Natural killer cell (primary cell): ENCODE results near the gene ZNF326. TPM values are rescaled to one million over a fixed set of nuclear protein-coding genes. Genes with fewer than 3 reads are reported as not detected.
"Not testable (repeated sequence)": the region's sequence is repeated elsewhere in the genome, so short reads cannot be mapped to it uniquely, and the experiment has no call there.

ENCODE experiments used
- ATAC-seq, 3 donors: fragments of 150-1000 bp in 2 of 3; fragments of 200-7000 bp in 1 of 3; cut with Tn5 transposase; 1 replicate in 1 of 3; 2 replicates in 2 of 3; pipeline ENCODE4 v1.10.0; 2021; ENCODE audit warnings: mild to moderate bottlenecking in 2 of 3, moderate library complexity in 2 of 3
- DNase-seq, 2 donors: peaks; one replicate each; pipeline versions ENCODE4 v3.0.0 to v3.0.0-alpha.2; 2013 to 2021; ENCODE audit warnings: mixed read lengths in 1 of 2
- H3K27ac ChIP-seq: one replicate; pipeline ENCODE4 v1.5.1; 2013; ENCODE audit warnings: mild to moderate bottlenecking, low read length
- H3K27me3 ChIP-seq: one replicate; pipeline ENCODE4 v1.6.1; 2013; ENCODE audit warnings: low read length; ENCODE audit not compliant: control insufficient read depth, insufficient read depth
- H3K36me3 ChIP-seq: one replicate; pipeline ENCODE4 v1.6.1; 2013; ENCODE audit warnings: low read length; ENCODE audit not compliant: control insufficient read depth, insufficient read depth
- H3K4me1 ChIP-seq: one replicate; pipeline ENCODE4 v1.6.1; 2013; ENCODE audit warnings: low read length; ENCODE audit not compliant: control insufficient read depth, insufficient read depth
- H3K4me3 ChIP-seq: one replicate; pipeline ENCODE4 v1.5.1; 2013; ENCODE audit warnings: low read length
- H3K9me3 ChIP-seq: one replicate; pipeline ENCODE4 v1.6.1; 2013; ENCODE audit warnings: low read length; ENCODE audit not compliant: control insufficient read depth, insufficient read depth
- H3K27ac Mint-ChIP-seq, 2 donors: one replicate each; pipeline ENCODE4 v1.8.0; 2022; ENCODE audit warnings: mild to moderate bottlenecking in 2 of 2, mixed read lengths in 2 of 2, moderate library complexity in 1 of 2
- H3K27me3 Mint-ChIP-seq, 2 donors: one replicate each; pipeline ENCODE4 v1.8.0; 2022; ENCODE audit warnings: low read depth in 2 of 2, mixed read lengths in 2 of 2
- H3K36me3 Mint-ChIP-seq: one replicate; pipeline ENCODE4 v1.8.0; 2022; ENCODE audit warnings: mixed read lengths
- H3K4me1 Mint-ChIP-seq, 2 donors: one replicate each; pipeline ENCODE4 v1.8.0; 2022; ENCODE audit warnings: mixed read lengths in 2 of 2
- H3K4me3 Mint-ChIP-seq: one replicate; pipeline ENCODE4 v1.8.0; 2022; ENCODE audit warnings: mild to moderate bottlenecking, moderate library complexity, mixed read lengths
- H3K9me3 Mint-ChIP-seq, 2 donors: one replicate each; pipeline ENCODE4 v1.8.0; 2022; ENCODE audit warnings: mixed read lengths in 2 of 2
- WGBS: methylation state at CpG from one replicate; pipeline ENCODE4 v1.1.7; 2013; ENCODE audit warnings: missing lambda C conversion rate; ENCODE audit not compliant: insufficient coverage; 5-methylcytosine and 5-hydroxymethylcytosine counted together
- intact Hi-C: fragments of 100-400 bp; cut with micrococcal nuclease; formaldehyde crosslinking; loops from one replicate; pipeline ENCODE4 v1.14.2; 2022
- total RNA-seq, 4 donors: library from RNA; stranded (reverse); fragments of 120-200 nt in 1 of 4; gene quantifications; one replicate each; pipeline versions ENCODE4 v1.2.3 to v1.2.4, GENCODE V29; 2013 to 2022
- TF ChIP-seq, protein P1 (sequence below): fragments of 200-600 bp; IDR thresholded peaks from one replicate; pipeline ENCODE4 v1.8.0; 2022; ENCODE audit warnings: antibody characterized with exemption

The ZNF326 gene
- total RNA-seq, 3 donors from 2014 or later (not counting 1 experiment from before 2014, with no cell fraction given), result 44.4 to 49.2 (median 45.7) TPM

DNA sequence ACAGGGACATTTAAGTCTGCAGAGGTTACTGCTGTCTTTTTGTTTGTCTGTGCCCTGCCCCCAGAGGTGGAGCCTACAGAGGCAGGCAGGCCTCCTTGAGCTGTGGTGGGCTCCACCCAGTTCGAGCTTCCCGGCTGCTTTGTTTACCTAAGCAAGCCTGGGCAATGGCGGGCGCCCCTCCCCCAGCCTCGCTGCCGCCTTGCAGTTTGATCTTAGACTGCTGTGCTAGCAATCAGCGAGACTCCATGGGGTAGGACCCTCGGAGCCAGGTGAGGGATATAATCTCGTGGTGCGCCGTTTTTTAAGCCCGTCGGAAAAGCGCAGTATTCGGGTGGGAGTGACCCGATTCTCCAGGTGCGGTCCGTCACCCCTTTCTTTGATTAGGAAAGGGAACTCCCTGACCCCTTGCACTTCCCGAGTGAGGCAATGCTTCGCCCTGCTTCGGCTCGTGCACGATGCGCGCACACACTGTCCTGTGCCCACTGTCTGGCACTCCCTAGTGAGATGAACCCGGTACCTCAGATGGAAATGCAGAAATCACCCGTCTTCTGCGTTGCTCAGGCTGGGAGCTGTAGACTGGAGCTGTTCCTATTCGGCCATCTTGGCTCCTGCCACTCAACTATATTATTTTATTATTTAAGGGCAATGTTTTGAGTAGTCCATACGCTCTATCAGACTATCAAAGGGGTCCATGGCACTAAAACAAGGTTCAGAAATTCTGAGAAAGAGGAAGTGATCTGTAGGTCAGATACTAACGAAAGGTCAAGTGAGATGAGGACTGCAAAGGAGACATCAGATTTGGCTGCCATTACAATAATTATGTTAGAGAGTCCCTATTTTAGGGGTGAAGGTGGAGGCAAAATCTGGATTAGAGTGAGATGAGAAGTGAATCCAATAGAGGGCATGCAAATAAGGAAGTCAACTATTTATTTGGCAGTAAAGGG lies 68.1 kb downstream of the ZNF326 start:
- H3K9me3 Mint-ChIP-seq, H3K27ac Mint-ChIP-seq, intact Hi-C loops, ATAC-seq, H3K4me3 ChIP-seq, H3K4me1 ChIP-seq, H3K36me3 Mint-ChIP-seq, DNase-seq, H3K9me3 ChIP-seq, H3K27me3 ChIP-seq, H3K4me1 Mint-ChIP-seq, H3K36me3 ChIP-seq, H3K4me3 Mint-ChIP-seq, H3K27ac ChIP-seq: not testable (repeated sequence)
- peaks cover 11 to 35% of the 10 kb centered on the region in 2 donors for H3K27me3 Mint-ChIP-seq
- WGBS, result 95% methylated on average over 28 of the region's 31 CpGs

DNA sequence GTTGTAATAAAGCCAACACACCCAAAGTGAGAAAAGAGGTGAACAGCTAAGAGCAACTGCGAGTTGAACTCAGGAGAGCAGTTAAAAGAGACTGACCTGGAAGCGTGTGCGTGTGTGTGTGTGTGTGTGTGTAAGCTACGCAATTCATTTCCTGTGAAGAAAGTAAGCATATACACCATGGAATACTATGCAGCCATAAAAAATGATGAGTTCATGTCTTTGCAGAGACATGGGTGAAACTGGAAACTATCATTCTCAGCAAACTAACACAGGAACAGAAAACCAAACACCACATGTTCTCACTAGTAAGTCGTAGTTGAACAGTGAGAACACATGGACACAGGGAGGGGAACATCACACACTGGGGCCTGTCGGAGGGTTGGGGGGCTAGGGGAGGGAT lies 69.2 kb downstream of the ZNF326 start:
- H3K4me1 ChIP-seq, H3K27me3 ChIP-seq, H3K36me3 Mint-ChIP-seq, H3K27ac ChIP-seq, DNase-seq, H3K4me3 Mint-ChIP-seq, H3K4me1 Mint-ChIP-seq, H3K9me3 Mint-ChIP-seq, H3K4me3 ChIP-seq, H3K9me3 ChIP-seq, ATAC-seq, H3K36me3 ChIP-seq, H3K27ac Mint-ChIP-seq, intact Hi-C loops: not testable (repeated sequence)
- H3K27me3 Mint-ChIP-seq, result peaks cover 14 to 35% of the 10 kb centered on the region in 2 donors
- WGBS, result 94% methylated on average over 6 of the region's 6 CpGs

DNA sequence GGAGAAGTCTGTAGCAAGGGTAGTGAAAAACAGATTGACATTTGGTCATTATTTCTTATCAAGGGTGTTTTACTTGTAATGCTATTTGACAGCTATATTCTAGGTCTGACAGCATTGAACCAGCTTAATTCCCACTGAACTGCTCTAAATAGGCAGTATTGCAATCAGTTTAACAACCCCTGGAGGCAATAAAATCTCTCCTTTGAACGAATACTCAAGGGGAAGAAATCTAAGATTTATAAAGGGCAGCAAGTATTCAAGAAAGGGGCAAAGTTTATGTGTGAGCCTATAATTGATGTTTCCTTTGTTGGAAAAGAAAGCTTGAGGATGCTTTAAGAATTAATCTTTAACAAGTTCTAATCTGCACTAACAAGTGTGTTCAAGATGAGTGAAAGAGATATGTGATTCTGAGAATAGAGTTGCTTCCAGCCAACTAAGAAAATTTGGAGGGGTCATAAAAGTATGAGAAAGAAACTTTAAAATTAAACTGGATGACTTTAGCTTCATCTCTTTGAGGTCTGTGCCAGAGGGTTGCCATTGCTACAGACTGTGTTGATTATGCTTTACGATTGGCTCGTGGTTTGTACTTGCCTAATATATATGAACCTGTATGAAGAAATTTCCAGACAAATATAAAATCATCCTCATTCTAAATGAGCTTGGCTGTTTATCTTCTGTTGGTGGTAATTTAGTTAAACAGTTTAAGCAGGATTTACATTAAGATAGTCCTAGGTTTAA lies 72.5 kb downstream of the ZNF326 start:
- ATAC-seq, result no peak
- Mint-ChIP-seq H3K9me3 (peaks cover 7 to 8% of the 10 kb centered on the region in 2 donors), H3K27me3 (peaks cover 20 to 47% of the 10 kb centered on the region in 2 donors)

DNA sequence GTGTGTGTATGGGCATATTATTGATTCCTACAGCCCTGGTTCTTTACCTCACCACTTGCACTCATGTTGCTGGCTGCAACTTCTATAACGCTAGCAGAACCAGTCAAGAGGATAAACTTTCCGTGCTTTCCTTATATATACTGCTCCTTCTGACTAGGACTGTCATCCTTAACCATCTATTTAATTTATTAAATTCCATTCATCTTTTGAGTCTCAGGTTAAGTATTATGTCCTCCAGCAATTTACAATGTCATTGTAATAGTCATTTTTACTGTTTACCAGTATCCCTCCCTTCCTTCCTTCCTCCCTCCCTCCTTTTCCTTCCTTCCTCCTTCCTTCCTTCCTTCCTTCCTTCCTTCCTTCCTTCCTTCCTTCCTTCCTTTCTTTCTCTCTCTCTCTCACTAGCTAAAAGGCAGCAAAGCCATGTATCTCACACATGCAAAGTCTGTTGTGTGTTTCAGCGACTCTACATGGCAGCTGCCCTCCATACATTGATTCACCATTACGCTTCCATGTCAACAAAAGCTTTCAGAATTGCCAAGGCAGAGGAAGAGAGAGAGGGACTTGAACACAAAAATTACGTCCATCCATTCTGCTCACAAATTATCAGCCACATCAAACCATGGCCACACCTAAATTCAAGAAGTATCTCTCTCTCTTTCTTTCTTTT lies 73.8 kb downstream of the ZNF326 start:
- no peak overlapping the region for H3K27ac ChIP-seq
- H3K4me3 Mint-ChIP-seq, result no peak overlapping the region
- H3K27me3 Mint-ChIP-seq, result peaks cover 19 to 47% of the 10 kb centered on the region in 2 donors
- H3K4me1 Mint-ChIP-seq, result no peaks in the 10 kb centered on the region
- WGBS, result 95% methylated on average over 5 of the region's 5 CpGs
- TF ChIP-seq, protein P1, sequence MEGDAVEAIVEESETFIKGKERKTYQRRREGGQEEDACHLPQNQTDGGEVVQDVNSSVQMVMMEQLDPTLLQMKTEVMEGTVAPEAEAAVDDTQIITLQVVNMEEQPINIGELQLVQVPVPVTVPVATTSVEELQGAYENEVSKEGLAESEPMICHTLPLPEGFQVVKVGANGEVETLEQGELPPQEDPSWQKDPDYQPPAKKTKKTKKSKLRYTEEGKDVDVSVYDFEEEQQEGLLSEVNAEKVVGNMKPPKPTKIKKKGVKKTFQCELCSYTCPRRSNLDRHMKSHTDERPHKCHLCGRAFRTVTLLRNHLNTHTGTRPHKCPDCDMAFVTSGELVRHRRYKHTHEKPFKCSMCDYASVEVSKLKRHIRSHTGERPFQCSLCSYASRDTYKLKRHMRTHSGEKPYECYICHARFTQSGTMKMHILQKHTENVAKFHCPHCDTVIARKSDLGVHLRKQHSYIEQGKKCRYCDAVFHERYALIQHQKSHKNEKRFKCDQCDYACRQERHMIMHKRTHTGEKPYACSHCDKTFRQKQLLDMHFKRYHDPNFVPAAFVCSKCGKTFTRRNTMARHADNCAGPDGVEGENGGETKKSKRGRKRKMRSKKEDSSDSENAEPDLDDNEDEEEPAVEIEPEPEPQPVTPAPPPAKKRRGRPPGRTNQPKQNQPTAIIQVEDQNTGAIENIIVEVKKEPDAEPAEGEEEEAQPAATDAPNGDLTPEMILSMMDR, result no peak
- no peaks in the 10 kb centered on the region for H3K27me3 ChIP-seq
- ATAC-seq, result no peak
- H3K4me1 ChIP-seq, result no peaks in the 10 kb centered on the region
- no peaks in the 10 kb centered on the region for H3K36me3 Mint-ChIP-seq
- H3K36me3 ChIP-seq, result no peaks in the 10 kb centered on the region
- no peaks in the 10 kb centered on the region for H3K9me3 ChIP-seq
- H3K27ac Mint-ChIP-seq, result no peak overlapping the region
- peaks cover 2 to 3% of the 10 kb centered on the region in 2 donors for H3K9me3 Mint-ChIP-seq
- no peak overlapping the region for H3K4me3 ChIP-seq
- intact Hi-C loops, result no loop called here
- DNase-seq, result no peak

More for the DNA sequence above, 72.5 kb downstream of the ZNF326 start:
- H3K27ac ChIP-seq, result no peak overlapping the region
- Mint-ChIP-seq H3K4me1 (no peaks in the 10 kb centered on the region), H3K4me3 (no peak overlapping the region), H3K36me3 (no peaks in the 10 kb centered on the region), H3K27ac (no peak overlapping the region)
- no peaks in the 10 kb centered on the region for H3K9me3 ChIP-seq
- H3K4me3 ChIP-seq, result no peak overlapping the region
- no peaks in the 10 kb centered on the region for H3K27me3 ChIP-seq
- no peaks in the 10 kb centered on the region for H3K36me3 ChIP-seq
- 95% methylated on average over 2 of the region's 3 CpGs for WGBS
- DNase-seq, result no peak
- intact Hi-C loops, result no loop called here
- H3K4me1 ChIP-seq, result no peaks in the 10 kb centered on the region
- TF ChIP-seq, protein P1, result no peak
